Right cardiac atrium (tissue), 5 donors: ENCODE data around the gene SND1. TPM values are rescaled to one million over a fixed set of nuclear protein-coding genes. Genes with fewer than 3 reads are reported as not detected.

Experiments
- ATAC-seq, 2 donors: fragments of 200-7000 bp; cut with Tn5 transposase; one replicate each; pipeline versions ENCODE4 v1.8.0 to v1.9.1; 2020; ENCODE audit warnings: moderate library complexity in 2 of 2, mild to moderate bottlenecking in 1 of 2
- DNase-seq, 3 donors: peaks; one replicate each; pipeline ENCODE4 v3.0.0-alpha.2; 2020
- H3K27ac ChIP-seq: one replicate; pipeline ENCODE4 v1.5.1; 2013; ENCODE audit warnings: mild to moderate bottlenecking, low read length, control low read depth, moderate library complexity
- H3K27me3 ChIP-seq: one replicate; pipeline ENCODE4 v1.6.1; 2013; ENCODE audit not compliant: control insufficient read depth, insufficient read depth
- H3K4me1 ChIP-seq: one replicate; pipeline ENCODE4 v1.6.1; 2013; ENCODE audit warnings: low read length; ENCODE audit not compliant: control insufficient read depth, insufficient read depth
- H3K4me3 ChIP-seq: one replicate; pipeline ENCODE4 v1.5.1; 2013; ENCODE audit warnings: low read length, control low read depth
- H3K9me3 ChIP-seq: one replicate; pipeline ENCODE4 v1.6.1; 2013; ENCODE audit warnings: low read length; ENCODE audit not compliant: control insufficient read depth
- WGBS: extraction: QIAGEN DNeasy Blood & Tissue Kit; methylation state at CpG from one replicate; pipeline ENCODE4 v1.1.7; 2013; 5-methylcytosine and 5-hydroxymethylcytosine counted together
- intact Hi-C, 4 donors: fragments of 100-400 bp; cut with DNase I; formaldehyde crosslinking; loops; one replicate each; pipeline versions ENCODE4 v1.11.0 to v1.14.0; 2022 to 2023
- long read RNA-seq, 4 donors: library from polyadenylated mRNA; unstranded; transcript quantifications; one replicate each; pipeline ENCODE4 v2.0.0, GENCODE V29; 2020 to 2021
- polyA plus RNA-seq: library from polyadenylated mRNA; stranded (reverse); fragments of 200-250 nt; gene quantifications from one replicate; pipeline ENCODE4 v1.2.3, GENCODE V29; 2013
- total RNA-seq, 4 donors: library from RNA; stranded (reverse); fragmentation: NEBNext Ultra II Directional; extraction: Animal tissue kit (Norgen Biotek cat#: 25700); gene quantifications; one replicate each; pipeline ENCODE4 v1.2.1, GENCODE V29; 2021
- donor health status: healthy with polysubstance abuse.
- donor health status: DM: no; HTN: yes; CAD: no.
- donor health status: DM: no; HTN: no; CAD: no.
- donor health status: DM: no; HTN: yes; CAD: no; lungs with severe emphysema.
- donor health status: DM: yes; HTN: yes; CAD: no.

Gene SND1
- total RNA-seq (100 to 1,000 TPM in 2 of 4 donors, 10 to 100 TPM in 2; 87.5 to 107 (median 96.9) TPM), polyA plus RNA-seq (50.0 TPM)
- long read RNA-seq, donor 1, transcript SND1-201 (24 exons, 3,476 nt), result major isoform, 179 of 293 reads
- long read RNA-seq, donor 1, partial matches to known transcripts, result 97 of 293 reads
- long read RNA-seq, donor 1, other reads (novel, unspliced or antisense), result 17 of 293 reads
- long read RNA-seq, donor 2, transcript SND1-201 (24 exons, 3,476 nt), result major isoform, 88 of 110 reads
- long read RNA-seq, donor 2, partial matches to known transcripts, result 16 of 110 reads
- long read RNA-seq, donor 2, other reads (novel, unspliced or antisense), result 6 of 110 reads
- long read RNA-seq, donor 3, transcript SND1-201 (24 exons, 3,476 nt), result major isoform, 401 of 603 reads
- long read RNA-seq, donor 3, partial matches to known transcripts, result 156 of 603 reads
- long read RNA-seq, donor 3, other reads (novel, unspliced or antisense), result 45 of 603 reads
- long read RNA-seq, donor 4, transcript SND1-201 (24 exons, 3,476 nt), result major isoform, 61 of 85 reads
- long read RNA-seq, donor 4, partial matches to known transcripts, result 19 of 85 reads
- long read RNA-seq, donor 4, other reads (novel, unspliced or antisense), result 5 of 85 reads

DNA sequence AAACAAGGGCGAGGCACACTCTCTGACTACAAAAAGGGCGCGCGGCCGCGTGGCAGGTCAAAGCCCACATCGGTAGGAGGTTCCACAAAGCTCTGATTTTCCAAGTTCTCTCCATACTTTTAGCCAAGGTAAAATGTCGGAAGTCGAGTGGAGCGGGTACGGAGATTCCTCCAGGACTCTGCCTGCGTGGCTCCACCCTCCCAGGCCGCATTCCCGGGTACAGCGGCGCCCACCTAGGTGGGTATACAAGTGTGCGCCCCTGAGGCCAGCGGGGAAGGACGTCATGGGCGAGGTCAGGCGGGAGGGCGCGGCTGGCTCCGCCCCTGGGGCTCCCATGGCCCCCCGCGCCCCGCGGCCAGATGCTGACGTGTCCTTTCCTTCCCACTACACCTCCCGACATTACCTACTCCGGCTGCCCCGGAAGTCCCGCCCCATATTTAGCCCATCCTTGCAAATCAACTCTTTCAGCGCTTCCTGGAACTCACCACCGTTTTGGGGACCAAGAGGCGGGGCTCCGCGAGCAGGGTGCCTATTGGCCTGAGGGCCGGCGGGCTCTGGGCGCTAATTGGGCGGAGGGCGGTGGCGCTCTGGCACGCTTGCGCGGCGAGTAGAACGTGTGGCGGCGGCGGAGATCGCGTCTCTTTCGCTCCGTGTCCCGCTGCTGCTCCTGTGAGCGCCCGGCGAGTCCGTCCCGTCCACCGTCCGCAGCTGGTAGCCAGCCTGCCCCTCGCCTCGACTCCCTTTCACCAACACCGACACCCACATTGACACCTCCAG lies at the start of gene SND1:
Gene SND1, plus strand, starts transcription at position 639 of the 777 bp plus-strand sequence. CDS start 180 bp downstream, outside the sequence.
- Histone ChIP-seq H3K4me1 (peaks cover 11% of the 10 kb centered on the region), H3K9me3 (no peaks in the 10 kb centered on the region), H3K27ac (peak within 1 kb of the TSS; percentile 97), H3K4me3 (peak within 1 kb of the TSS; percentile 81), H3K27me3 (no peaks in the 10 kb centered on the region)
- peak; percentile 98 to 99 for ATAC-seq
- WGBS, result under 1% methylated on average over 67 of the region's 67 CpGs
- DNase-seq, result peak; percentile 99
- intact Hi-C loops, result no loop called here

GRCh38 chr7:127608446-127608845 lies 43.5 kb upstream of the SND1 start:
- ATAC-seq (no peak), DNase-seq (no peak)
- Histone ChIP-seq H3K4me1 (no peaks in the 10 kb centered on the region), H3K27ac (no peak overlapping the region), H3K4me3 (no peak overlapping the region), H3K9me3 (peaks cover 5% of the 10 kb centered on the region), H3K27me3 (no peaks in the 10 kb centered on the region)
- WGBS, result 89% methylated on average over 6 of the region's 6 CpGs
- intact Hi-C loops, result no loop called here

DNA sequence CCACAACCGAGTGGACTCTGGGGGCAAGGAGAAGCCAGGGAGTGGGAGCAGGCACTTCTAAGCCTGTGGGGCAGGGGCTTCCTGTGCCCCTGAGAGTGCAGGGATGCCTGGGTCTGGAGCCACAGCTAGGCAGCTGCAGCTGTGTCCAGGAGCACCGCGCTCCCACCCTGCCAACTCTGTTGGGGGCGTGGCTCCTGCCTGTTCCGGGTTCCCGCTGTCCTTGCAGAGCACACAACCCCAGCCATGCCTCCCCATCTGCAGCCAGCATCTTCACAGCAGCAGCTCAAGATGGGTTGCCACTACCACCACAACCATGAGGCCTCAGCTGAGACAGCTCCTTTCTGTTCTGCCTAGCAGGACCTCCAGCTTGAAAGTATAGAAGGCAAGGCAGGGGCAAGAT lies 42.7 kb upstream of the SND1 start:
- Histone ChIP-seq H3K27ac (no peak overlapping the region), H3K9me3 (peaks cover 5% of the 10 kb centered on the region), H3K4me1 (no peaks in the 10 kb centered on the region), H3K4me3 (no peak overlapping the region), H3K27me3 (no peaks in the 10 kb centered on the region)
- DNase-seq (no peak), ATAC-seq (no peak)
- intact Hi-C loops, result no loop called here
- 86% methylated on average over 6 of the region's 6 CpGs for WGBS

DNA sequence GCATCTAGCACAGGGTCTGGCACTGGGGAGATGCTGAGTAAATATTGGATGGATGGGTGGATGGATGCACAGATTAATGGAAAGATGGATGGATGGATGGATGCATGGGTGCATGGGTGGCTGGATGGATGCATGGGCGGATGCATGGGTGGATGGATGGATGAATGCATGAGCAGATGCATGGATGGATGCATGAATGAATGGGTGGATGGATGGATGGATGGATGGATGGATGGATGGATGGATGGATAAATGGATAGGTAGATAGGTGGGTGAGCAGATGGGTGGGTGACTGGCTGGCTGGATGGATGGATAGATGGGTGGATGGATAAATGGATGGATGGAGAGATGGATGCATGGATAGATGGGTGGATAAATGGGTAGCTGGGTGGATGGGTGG lies 39.7 kb upstream of the SND1 start:
- intact Hi-C loops, result no loop called here
- H3K9me3 ChIP-seq, result peaks cover 5% of the 10 kb centered on the region
- DNase-seq (no peak), ATAC-seq (no peak)
- H3K27me3 ChIP-seq, result no peaks in the 10 kb centered on the region
- no peak overlapping the region for H3K27ac ChIP-seq
- no peak overlapping the region for H3K4me3 ChIP-seq
- 78% methylated on average over 1 of the region's 1 CpG for WGBS
- H3K4me1 ChIP-seq, result no peaks in the 10 kb centered on the region

DNA sequence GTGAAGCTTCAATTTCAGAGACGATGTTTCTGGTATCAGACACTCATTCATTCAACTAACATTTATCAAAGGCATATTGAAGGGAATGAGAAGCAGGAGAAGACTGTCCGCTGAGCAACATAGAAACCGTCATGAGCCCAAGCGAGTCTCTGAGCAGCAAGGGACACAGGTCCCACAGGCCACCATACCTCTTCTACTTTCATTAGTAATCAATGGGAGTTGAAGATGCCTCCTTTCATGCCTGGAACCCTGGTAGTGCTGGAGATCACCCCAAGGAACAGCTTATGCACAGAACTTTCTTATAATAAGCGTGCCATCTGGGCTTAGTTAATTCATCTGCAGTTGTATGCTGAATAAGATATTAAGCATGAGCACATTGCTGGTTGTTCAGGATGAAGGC lies 35.3 kb upstream of the SND1 start:
- Histone ChIP-seq H3K4me1 (no peaks in the 10 kb centered on the region), H3K27me3 (peaks cover 4% of the 10 kb centered on the region), H3K9me3 (no peaks in the 10 kb centered on the region), H3K27ac (no peak overlapping the region), H3K4me3 (no peak overlapping the region)
- 90% methylated on average over 5 of the region's 5 CpGs for WGBS
- intact Hi-C loops, result no loop called here
- DNase-seq, result no peak
- ATAC-seq, result no peak

- intact Hi-C loops, result no loop called here
- no peaks in the 10 kb centered on the region for H3K4me1 ChIP-seq
- ATAC-seq (no peak), DNase-seq (no peak)
- no peak within 1 kb of the TSS for H3K4me3 ChIP-seq
- 51% methylated on average over 2 of the region's 2 CpGs for WGBS
- no peaks in the 10 kb centered on the region for H3K9me3 ChIP-seq
- H3K27me3 ChIP-seq, result peaks cover 4% of the 10 kb centered on the region
- no peak within 1 kb of the TSS for H3K27ac ChIP-seq
These were observed 34.0 kb upstream of the SND1 start, which contains the start of gene PAX4 for GRCh38 chr7:127618042-127618441. TSS of gene PAX4 (minus strand) at chr7:127618142. CDS start at chr7:127615928, 2,214 bp downstream.

DNA sequence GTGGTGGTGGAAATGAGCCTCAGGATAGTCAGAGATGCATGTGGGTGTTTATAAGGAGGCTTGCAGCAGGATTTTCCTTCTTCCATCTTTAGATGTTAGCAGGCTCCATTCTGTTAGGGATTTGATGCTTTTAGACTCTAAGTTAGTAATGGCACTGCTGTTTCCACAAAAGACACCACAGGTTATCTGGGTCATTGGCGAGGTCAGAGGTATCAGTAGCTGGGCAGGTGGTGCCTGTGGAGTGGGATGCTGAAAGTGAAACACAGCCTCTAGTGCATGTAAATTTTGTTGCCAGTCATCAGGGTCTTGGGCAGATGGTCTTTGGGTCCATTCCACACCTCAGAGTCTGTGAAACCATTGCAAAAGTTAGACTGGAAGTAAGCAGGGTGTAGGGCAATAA lies 33.2 kb upstream of the SND1 start:
- Histone ChIP-seq H3K27ac (no peak overlapping the region), H3K4me1 (no peaks in the 10 kb centered on the region), H3K9me3 (no peaks in the 10 kb centered on the region), H3K27me3 (peaks cover 4% of the 10 kb centered on the region), H3K4me3 (no peak overlapping the region)
- no peak for DNase-seq
- intact Hi-C loops, result no loop called here
- 57% methylated on average over 1 of the region's 1 CpG for WGBS
- no peak for ATAC-seq

DNA sequence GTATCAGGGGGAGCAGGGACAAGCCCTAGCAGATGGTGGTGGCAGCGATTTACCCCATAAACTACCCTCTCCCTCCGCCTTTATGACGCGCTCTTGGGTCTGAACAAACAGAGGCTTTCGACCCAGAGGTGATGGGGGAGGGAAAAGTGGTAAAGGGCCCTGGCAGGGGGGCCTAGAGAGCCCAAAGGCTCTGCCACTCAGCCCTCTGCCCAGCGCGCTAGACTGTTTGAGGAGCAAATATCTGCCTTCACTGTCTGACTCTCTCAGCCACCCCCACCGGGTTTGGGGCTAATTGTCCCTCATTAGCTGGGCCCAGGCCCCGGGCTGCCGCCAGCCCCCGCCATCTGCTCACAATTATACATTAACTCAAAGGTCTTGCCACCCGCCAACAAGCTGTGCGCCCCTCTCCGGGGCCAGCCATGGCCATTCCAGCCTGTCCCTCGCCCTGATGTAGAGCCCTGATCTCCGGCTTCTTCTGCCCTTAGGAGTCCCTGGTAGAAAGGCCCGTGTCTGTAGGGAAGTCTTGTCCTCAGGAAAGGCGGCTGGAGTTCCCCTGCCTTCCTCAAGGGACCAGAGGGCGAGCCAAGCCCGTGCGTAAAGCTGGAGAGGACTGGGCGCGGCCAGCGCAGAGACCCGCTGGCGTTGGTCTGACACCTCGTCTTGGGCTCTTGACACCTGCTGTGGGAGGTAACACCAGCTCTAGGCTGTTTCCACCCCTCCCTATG lies 32.2 kb upstream of the SND1 start:
- H3K9me3 ChIP-seq, result no peaks in the 10 kb centered on the region
- H3K4me3 ChIP-seq, result no peak overlapping the region
- intact Hi-C loops, result no loop called here
- H3K27ac ChIP-seq, result no peak overlapping the region
- no peaks in the 10 kb centered on the region for H3K4me1 ChIP-seq
- ATAC-seq, result no peak
- DNase-seq, result no peak
- WGBS, result 8% methylated on average over 27 of the region's 27 CpGs
- peaks cover 4% of the 10 kb centered on the region for H3K27me3 ChIP-seq

DNA sequence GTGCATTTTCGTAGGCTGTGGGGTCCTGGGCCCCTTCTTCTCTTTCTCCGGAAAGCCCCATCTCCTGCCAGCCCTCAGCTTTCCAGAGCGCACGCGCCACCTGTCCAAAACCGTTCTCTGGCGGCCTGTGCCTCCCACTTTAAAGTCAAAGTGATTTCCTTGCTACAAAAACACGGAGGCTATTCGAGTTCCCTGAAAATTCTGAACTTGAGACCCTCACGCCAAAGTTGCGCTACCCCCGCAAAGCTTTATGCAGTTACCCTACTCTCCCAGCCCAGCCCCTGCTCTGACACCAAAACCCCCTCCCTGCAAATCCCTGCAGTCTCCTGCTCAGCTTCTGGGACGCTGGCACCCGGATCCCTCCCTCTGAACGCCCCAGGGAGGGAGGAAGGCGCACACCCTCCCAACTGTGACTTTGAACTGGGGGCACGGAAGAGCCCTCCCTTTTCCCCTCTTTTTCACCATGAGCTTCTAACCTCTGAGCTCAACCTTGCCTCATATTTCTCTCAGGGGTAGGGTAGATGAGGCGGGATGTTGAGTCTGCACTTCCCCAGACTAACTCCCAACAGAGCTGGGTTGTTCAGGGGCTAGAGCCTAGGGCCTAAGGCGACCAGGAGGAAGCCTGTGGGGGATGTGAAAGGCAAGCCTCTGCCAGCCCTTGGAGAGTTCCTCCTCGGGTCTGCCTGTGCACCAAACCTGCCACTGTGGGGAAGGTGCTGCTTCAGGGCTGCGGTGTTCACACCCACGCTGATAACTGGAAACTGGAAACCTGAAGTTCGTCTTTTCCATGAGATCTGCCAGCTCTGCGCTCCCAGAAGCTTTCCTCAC lies 31.4 kb upstream of the SND1 start:
- peaks cover 4% of the 10 kb centered on the region for H3K27me3 ChIP-seq

DNA sequence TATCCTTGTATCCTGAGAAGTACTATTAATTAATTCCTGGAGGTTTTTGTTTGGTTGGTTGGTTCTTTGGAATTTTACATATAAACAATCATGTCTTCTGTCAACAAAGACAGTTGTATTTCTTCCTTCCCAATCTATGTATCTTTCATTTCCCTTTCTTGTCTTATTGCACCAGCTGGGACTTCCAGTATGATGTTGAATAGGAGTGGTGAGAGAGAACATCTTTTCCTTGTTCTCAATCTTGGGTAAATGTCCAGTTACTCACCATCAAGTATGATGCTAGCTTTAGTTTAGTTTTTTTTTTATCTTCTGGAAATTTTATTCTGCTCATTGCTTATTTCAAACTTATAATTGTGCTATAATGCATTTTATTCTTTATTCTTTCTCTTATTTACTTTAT lies 26.7 kb upstream of the SND1 start:
- no peaks in the 10 kb centered on the region for H3K4me1 ChIP-seq
- no peaks in the 10 kb centered on the region for H3K27me3 ChIP-seq
- no peak for DNase-seq
- intact Hi-C loops, result no loop called here
- H3K27ac ChIP-seq, result no peak overlapping the region
- H3K4me3 ChIP-seq, result no peak overlapping the region
- no peaks in the 10 kb centered on the region for H3K9me3 ChIP-seq
- ATAC-seq, result no peak

More for the DNA sequence above, 31.4 kb upstream of the SND1 start:
- Histone ChIP-seq H3K9me3 (no peaks in the 10 kb centered on the region), H3K4me1 (no peaks in the 10 kb centered on the region), H3K4me3 (no peak overlapping the region), H3K27ac (no peak overlapping the region)
- intact Hi-C loops, result no loop called here
- DNase-seq (no peak), ATAC-seq (no peak)
- 3% methylated on average over 24 of the region's 24 CpGs for WGBS
